DMS 273 (cell line): Measurements from ENCODE around the gene VPS35L.

Experiments
- DNase-seq: peaks from one replicate; lab custom pipeline; 2025; ENCODE audit not compliant: unreplicated experiment; lab: John Stamatoyannopoulos, UW

The VPS35L gene

DNA sequence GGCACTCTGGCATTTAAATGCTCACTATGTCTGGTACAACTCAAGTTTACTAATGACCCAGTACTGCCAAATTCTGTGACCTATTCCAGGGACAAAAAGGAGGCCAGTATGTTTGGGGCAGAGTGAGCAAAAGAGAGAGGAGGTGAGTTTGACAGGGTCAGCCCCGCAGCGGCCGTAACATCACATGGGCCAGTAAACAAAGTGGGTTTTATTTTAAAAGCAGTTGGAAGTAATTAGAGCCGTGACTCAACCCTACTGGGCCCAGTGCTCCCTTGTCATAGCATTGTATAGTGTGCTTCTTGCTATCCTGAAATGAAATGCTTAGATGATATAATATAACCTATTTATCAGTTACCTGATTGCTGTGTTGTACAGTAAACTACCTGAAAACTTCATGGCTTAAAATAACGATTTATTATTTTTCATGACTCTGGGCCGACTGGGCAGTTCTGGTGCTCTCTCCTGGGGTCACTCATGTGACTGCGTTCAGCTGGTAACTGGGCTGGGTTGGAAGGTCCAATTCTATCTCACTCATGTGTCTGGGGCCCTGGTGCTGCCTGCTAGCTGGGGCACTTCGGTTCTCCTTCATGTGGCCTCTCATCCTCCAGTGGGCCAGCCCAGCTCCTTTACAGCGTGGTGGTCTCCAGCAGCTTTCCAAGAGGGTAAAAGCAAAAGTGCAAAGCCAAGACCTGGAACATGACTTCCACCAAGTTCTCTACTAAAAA, 189.9 kb downstream of the VPS35L start:
- DNase-seq, result no peak

DNA sequence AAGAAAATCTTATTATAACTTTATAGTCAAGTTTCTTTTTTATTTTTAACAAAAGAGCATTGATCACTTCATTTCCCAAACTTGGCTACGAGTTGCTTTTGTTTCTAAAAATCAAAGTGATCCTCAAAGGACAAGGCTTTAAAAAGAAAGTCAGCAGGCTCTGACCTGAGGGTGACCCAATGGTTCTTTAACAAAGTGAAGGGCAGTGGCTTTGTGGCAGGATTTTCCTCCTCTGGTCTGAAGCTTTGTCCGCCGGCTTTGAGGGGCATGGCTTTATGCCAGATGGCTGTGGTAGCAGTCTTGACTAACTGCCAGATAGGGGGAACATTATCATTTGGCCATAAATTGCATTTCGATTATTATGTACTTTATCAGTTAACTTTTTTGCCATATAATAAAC, 191.1 kb downstream of the VPS35L start:
- peak; percentile 16 for DNase-seq

DNA sequence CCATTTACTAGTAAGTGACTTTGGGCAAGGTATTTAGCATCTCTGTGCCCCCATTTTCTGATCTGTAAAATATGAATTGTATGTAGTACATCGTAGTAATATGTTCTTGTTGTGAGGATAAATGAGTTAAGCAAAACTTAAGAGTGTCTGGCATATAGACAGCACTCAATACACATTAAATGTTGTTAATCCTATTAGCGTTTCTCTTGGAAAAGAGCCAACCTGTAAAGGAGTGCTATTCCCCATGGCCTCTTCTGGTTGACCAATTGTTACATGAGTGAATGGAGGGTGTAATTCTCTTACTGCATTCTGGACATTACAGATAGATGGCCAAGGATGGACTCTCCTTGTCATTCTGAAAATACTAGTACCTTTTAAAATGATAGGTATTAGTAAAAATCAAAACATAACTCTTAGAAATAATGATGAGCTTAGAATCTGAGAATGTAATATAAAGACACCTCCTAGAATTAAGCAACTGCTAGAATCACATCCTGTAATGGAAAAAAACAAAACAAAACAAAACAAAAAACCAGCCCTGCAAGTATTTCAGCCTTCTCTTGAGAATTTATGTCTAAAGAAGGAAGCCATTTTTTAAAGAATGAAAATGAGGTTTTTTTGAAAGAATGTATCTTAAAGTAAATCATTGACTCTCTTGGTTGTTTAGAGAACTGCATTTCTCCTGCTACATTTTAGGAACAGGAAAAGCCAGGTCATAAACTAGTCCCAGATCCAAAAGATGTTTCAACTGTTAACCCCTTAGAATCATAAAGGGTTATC, 193.1 kb downstream of the VPS35L start:
- peak; percentile 24 for DNase-seq

DNA sequence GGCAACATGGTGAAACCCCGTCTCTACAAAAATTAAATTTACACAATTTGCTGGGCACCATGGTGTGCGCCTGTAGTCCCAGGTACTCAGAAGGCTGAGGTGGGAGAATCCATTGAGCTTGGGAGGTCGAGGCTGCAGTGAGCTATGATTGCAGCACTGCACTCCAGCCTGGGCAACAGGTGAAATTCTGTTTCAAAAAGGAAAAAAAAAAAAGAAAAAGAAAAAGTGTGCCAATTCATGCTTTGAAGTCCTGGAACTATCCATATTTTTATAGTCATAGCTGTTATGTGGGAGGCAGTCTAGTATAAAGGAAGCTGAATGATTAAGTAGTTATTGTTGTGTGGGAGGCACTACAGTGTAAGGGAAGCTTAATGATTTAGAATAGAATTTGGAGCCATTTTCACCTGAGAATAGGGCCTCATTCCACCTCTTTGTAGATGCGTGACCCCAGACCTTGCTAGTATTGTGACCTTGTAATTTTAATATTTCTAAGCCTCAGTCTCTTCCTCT, 194.1 kb downstream of the VPS35L start:
- no peak for DNase-seq
